Osteocyte (in vitro differentiated cells): Measurements from ENCODE around the gene APBA2. TPM values are rescaled to one million over a fixed set of nuclear protein-coding genes. Genes with fewer than 3 reads are reported as not detected.

ENCODE experiments used
- DNase-seq: peaks from one replicate; pipeline ENCODE4 v3.0.0; 2021; ENCODE audit warnings: mixed read lengths; ENCODE audit not compliant: unreplicated experiment; ENCODE audit errors: extremely low spot score
- H3K27ac Mint-ChIP-seq: one replicate; pipeline ENCODE4 v1.8.0; 2021; ENCODE audit warnings: mild to moderate bottlenecking, mixed read lengths; ENCODE audit not compliant: unreplicated experiment
- H3K27me3 Mint-ChIP-seq: one replicate; pipeline ENCODE4 v1.8.0; 2021; ENCODE audit warnings: mixed read lengths; ENCODE audit not compliant: unreplicated experiment
- H3K36me3 Mint-ChIP-seq: one replicate; pipeline ENCODE4 v1.8.0; 2021; ENCODE audit warnings: mixed read lengths; ENCODE audit not compliant: unreplicated experiment
- H3K4me1 Mint-ChIP-seq: one replicate; pipeline ENCODE4 v1.8.0; 2021; ENCODE audit warnings: mixed read lengths; ENCODE audit not compliant: unreplicated experiment
- H3K4me3 Mint-ChIP-seq: one replicate; pipeline ENCODE4 v1.8.0; 2021; ENCODE audit warnings: mild to moderate bottlenecking, moderate library complexity, mixed read lengths; ENCODE audit not compliant: unreplicated experiment
- H3K9me3 Mint-ChIP-seq: one replicate; pipeline ENCODE4 v1.8.0; 2021; ENCODE audit warnings: mixed read lengths; ENCODE audit not compliant: unreplicated experiment
- total RNA-seq: library from RNA; stranded (reverse); gene quantifications from 2 replicates; pipeline ENCODE4 v1.2.1, GENCODE V29; 2021
- TF ChIP-seq, protein P1 (sequence below): fragments of 200-600 bp; sonication (generic); IDR thresholded peaks from 2 replicates; pipeline ENCODE4 v1.5.0; 2021; ENCODE audit warnings: antibody characterized with exemption, mild to moderate bottlenecking, moderate library complexity

The APBA2 gene
- total RNA-seq, 1 donor from 2014 or later: 23.5 TPM

DNA sequence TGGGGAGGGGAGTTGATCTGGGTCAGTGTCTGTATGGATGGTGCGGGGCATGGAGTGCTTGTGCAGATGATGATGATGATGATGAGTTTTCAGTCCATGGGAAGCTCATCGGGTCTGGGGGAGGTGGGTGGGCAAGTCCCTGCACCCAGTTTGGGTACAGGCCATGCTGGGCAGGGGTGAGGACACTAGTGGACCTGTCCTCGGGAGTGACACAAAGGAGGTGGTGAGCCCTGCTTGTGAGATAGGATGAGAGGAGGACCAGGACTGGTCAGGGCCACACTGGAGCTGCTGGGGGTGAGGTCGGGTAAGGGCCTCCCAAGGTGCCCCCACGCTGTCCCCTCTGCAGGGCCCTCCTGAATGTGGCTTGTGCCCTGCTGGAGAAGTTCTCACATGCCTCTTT is 177.9 kb downstream of the APBA2 start:
- DNase-seq: no peak
- peaks cover 4% of the 10 kb centered on the region for H3K9me3 Mint-ChIP-seq
- H3K4me3 Mint-ChIP-seq: no peak overlapping the region
- peaks cover 2% of the 10 kb centered on the region for H3K36me3 Mint-ChIP-seq
- peaks cover 43% of the 10 kb centered on the region for H3K4me1 Mint-ChIP-seq
- TF ChIP-seq, protein P1, sequence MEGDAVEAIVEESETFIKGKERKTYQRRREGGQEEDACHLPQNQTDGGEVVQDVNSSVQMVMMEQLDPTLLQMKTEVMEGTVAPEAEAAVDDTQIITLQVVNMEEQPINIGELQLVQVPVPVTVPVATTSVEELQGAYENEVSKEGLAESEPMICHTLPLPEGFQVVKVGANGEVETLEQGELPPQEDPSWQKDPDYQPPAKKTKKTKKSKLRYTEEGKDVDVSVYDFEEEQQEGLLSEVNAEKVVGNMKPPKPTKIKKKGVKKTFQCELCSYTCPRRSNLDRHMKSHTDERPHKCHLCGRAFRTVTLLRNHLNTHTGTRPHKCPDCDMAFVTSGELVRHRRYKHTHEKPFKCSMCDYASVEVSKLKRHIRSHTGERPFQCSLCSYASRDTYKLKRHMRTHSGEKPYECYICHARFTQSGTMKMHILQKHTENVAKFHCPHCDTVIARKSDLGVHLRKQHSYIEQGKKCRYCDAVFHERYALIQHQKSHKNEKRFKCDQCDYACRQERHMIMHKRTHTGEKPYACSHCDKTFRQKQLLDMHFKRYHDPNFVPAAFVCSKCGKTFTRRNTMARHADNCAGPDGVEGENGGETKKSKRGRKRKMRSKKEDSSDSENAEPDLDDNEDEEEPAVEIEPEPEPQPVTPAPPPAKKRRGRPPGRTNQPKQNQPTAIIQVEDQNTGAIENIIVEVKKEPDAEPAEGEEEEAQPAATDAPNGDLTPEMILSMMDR: no peak
- H3K27me3 Mint-ChIP-seq: no peaks in the 10 kb centered on the region
- no peak overlapping the region for H3K27ac Mint-ChIP-seq

GRCh38 chr15:29064290-29064689 is 178.5 kb downstream of the APBA2 start:
- peaks cover under 1% of the 10 kb centered on the region for H3K9me3 Mint-ChIP-seq
- TF ChIP-seq, protein P1: no peak
- no peak for DNase-seq
- H3K27me3 Mint-ChIP-seq: no peaks in the 10 kb centered on the region
- H3K27ac Mint-ChIP-seq: no peak overlapping the region
- no peaks in the 10 kb centered on the region for H3K36me3 Mint-ChIP-seq
- no peak overlapping the region for H3K4me3 Mint-ChIP-seq
- H3K4me1 Mint-ChIP-seq: peaks cover 49% of the 10 kb centered on the region

DNA sequence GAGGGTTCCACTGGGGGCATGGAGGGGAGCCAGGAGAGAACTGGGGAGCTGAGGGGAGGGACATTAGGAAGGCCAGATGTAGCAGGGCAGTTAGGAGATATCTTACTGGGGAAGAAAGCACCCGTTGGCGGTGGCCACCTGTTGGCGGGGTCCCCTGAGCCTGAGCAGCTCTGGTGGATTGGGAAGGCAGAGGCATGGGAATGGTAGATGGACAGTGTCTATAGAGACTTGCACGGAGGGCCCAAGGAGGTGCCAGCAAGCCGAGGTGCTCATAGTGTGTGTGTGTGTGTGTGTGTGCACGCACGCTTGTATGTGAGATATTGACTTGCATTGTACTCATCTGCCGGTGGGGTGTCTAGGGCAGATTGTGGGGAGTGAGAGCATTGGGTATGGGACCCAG is 179.0 kb downstream of the APBA2 start:
- TF ChIP-seq, protein P1: no peak
- Mint-ChIP-seq H3K27ac (no peak overlapping the region), H3K4me1 (peaks cover 51% of the 10 kb centered on the region), H3K4me3 (no peak overlapping the region), H3K36me3 (no peaks in the 10 kb centered on the region), H3K9me3 (no peaks in the 10 kb centered on the region), H3K27me3 (no peaks in the 10 kb centered on the region)
- no peak for DNase-seq

DNA sequence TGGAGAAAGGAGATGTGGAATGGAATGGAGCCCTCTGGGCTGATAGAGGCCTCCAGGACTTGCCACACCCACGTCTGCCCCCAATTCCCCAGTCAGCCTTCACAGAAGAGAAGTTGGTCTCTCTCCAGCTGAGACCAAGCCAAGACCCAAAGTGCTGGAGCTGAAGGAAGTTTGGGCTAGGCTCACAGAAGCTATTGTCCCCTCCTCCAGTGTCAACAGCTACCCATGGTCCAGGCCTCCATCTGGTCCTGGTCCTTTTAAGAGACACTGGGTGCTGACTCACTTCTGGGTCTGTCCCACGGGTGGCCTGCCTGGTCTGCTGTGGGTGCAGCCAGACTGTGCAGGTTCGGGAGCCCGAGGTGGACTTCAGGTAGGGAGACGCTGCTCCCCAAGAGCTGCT is 179.8 kb downstream of the APBA2 start:
- no peaks in the 10 kb centered on the region for H3K36me3 Mint-ChIP-seq
- peaks cover 59% of the 10 kb centered on the region for H3K4me1 Mint-ChIP-seq
- no peaks in the 10 kb centered on the region for H3K9me3 Mint-ChIP-seq
- no peak overlapping the region for H3K27ac Mint-ChIP-seq
- TF ChIP-seq, protein P1: no peak
- H3K27me3 Mint-ChIP-seq: no peaks in the 10 kb centered on the region
- no peak overlapping the region for H3K4me3 Mint-ChIP-seq
- no peak for DNase-seq

- H3K9me3 Mint-ChIP-seq: no peaks in the 10 kb centered on the region
- no peaks in the 10 kb centered on the region for H3K36me3 Mint-ChIP-seq
- no peak overlapping the region for H3K4me3 Mint-ChIP-seq
- DNase-seq: no peak
- H3K27me3 Mint-ChIP-seq: no peaks in the 10 kb centered on the region
- TF ChIP-seq, protein P1: no peak
- no peak overlapping the region for H3K27ac Mint-ChIP-seq
- peaks cover 67% of the 10 kb centered on the region for H3K4me1 Mint-ChIP-seq
Measured at GRCh38 chr15:29066310-29066709, 180.5 kb downstream of the APBA2 start.
